Head of caudate nucleus (tissue), 42 donors: Measurements from ENCODE around the gene IL18RAP.

Experiments
- DNase-seq, 42 donors: peaks; one replicate each; pipeline versions ENCODE4 v3.0.0 to v3.0.0-alpha.2; 2020 to 2021; ENCODE audit warnings: mixed read lengths in 7 of 42
- intact Hi-C: fragments of 100-400 bp; cut with DNase I; formaldehyde crosslinking; loops from one replicate; pipeline ENCODE4 v1.15.0; 2022

IL18RAP gene

GRCh38 chr2:102442967-102443828 is 20.2 kb downstream of the IL18RAP start:
- intact Hi-C loops = loop anchor here (10.0 kb wide), 1 partner anchor 428 kb away; no protein-coding TSS in a partner anchor

DNA sequence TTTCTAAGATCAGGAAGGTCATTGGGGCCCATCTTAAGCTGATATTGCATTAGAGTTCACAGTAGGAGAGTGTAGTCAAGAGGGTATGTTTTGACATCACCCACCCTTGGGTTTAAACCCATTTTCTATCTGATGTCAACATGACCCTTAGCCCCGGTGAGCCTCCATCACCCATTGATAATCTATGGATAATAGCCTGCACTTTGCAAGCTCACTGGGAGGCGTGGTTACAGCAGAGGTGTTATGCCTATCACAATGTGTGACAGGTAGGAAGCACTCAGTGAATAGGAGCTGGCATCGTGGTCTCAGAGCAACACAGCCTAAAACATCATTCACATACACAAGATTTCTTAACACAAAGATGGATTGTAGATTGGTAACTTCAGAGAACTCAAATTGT is 21.3 kb downstream of the IL18RAP start:
- intact Hi-C loops = loop anchor here (10.0 kb wide), 1 partner anchor 429 kb away; no protein-coding TSS in a partner anchor

More at GRCh38 chr2:102442967-102443828, 20.2 kb downstream of the IL18RAP start:
- DNase-seq = peak in 20 of 42 donors; percentile 7 to 51 (median 28)

DNA sequence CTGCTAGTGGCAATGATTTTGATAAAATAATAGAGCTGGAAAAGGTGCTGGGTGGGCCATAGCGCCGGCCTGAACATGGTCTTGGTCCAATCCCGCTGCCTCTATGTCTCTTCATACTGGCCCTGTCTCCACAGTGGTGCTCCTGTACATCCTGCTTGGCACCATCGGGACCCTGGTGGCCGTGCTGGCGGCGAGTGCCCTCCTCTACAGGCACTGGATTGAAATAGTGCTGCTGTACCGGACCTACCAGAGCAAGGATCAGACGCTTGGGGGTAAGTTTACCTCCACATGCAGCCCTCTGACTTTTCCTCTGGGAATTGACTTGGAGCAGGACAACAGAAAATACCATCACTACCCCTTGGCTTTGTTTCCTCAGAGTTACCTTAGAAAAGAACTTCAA is 24.0 kb downstream of the IL18RAP start:
- intact Hi-C loops = loop anchor here (10.0 kb wide), 1 partner anchor 432 kb away; no protein-coding TSS in a partner anchor
- DNase-seq = no peak

More for the DNA sequence above, 21.3 kb downstream of the IL18RAP start:
- no peak for DNase-seq

DNA sequence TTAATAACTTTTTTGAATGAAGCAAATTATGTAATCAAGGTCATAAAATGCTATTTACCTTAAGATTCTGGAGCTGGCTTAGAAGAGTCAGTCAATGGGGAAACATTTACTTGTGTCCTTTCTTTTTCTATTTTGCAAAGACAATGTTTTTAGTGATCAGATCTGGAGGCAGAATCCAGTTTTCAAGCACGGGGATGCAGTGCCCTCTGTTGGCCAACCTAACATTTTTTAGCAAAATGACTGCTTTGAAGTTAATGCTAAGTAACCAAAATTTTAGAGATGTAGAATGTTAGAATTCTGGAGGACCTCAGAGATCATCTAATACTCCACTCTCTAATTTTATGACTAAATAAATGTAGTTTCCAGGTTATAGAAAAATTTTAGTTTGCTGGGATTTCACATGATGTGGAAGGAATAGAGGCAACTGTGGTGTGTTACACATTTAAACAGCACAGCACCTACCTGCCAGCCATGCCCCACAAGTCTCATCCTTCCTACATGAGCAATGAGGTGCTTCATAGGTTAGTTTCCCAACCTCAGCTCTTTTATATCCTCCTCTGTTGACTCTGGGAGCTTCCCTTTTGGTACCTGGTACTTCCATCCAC is 26.5 kb downstream of the IL18RAP start:
- intact Hi-C loops = loop anchor here (10.0 kb wide), 1 partner anchor 435 kb away; no protein-coding TSS in a partner anchor
- peak; percentile 20 to 76 (median 57) for DNase-seq

GRCh38 chr2:102451968-102452367 is 29.0 kb downstream of the IL18RAP start:
- intact Hi-C loops = no loop called here
- no peak for DNase-seq

GRCh38 chr2:102453501-102453900 is 30.5 kb downstream of the IL18RAP start:
- intact Hi-C loops = no loop called here
- DNase-seq = no peak

- intact Hi-C loops = no loop called here
- DNase-seq = no peak
Measured at GRCh38 chr2:102455061-102455670, 32.2 kb downstream of the IL18RAP start.

- intact Hi-C loops = no loop called here
- DNase-seq = no peak
Measured at GRCh38 chr2:102460467-102460866, 37.5 kb downstream of the IL18RAP start.

GRCh38 chr2:102461188-102461587 is 38.2 kb downstream of the IL18RAP start:
- intact Hi-C loops = no loop called here
- DNase-seq = no peak

DNA sequence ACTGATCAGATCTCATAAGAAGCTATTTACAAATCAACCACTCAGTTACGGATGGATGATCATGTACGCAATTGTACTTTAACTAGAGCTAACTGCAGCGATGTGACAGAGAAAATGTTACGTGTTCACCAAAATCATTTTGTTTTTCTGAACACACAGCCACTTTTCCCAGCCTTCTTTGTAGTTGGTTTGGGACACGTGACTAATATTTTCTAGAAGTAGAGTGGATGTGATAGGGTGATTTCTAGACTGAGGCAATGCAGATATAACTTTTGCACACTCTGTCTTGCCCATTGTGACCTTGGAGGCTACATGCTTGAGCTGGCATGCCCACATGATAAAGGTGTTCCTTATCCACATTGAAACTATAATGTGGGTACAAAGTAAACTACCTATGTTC is 40.2 kb downstream of the IL18RAP start:
- intact Hi-C loops = no loop called here

GRCh38 chr2:102470168-102470567 is 47.2 kb downstream of the IL18RAP start:
- DNase-seq = no peak
- intact Hi-C loops = loop anchor here (5.0 kb wide), 1 partner anchor 142 kb away; no protein-coding TSS in a partner anchor

More for the DNA sequence above, 40.2 kb downstream of the IL18RAP start:
- no peak for DNase-seq

DNA sequence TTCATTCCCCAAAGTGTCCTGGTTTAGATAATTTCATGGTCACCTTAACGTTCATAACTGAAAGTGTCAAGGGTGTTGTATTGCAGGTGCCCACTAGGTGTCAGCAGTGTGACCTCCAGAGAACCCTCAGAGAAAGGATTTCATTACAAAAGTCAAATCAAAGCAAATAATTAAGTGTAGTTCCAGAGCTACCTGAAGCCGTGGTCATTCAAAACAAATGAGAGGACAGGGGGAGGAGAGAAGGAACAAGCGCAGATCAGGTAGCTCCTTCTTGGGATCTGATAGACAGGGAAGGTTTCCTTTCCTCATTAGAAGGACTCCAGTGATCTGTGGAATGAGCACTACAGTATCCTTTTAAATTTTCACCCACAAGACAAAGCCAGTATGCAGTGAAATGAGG is 50.1 kb downstream of the IL18RAP start, which contains the start of gene SLC9A4:
TSS of gene SLC9A4 (plus strand) at position 207 of the 400 bp plus-strand sequence. CDS start 534 bp downstream, outside the sequence.
- peak in 41 of 42 donors; percentile 5 to 77 (median 53) for DNase-seq
- intact Hi-C loops = loop anchor here (5.0 kb wide), 1 partner anchor 139 kb away; no protein-coding TSS in a partner anchor

DNA sequence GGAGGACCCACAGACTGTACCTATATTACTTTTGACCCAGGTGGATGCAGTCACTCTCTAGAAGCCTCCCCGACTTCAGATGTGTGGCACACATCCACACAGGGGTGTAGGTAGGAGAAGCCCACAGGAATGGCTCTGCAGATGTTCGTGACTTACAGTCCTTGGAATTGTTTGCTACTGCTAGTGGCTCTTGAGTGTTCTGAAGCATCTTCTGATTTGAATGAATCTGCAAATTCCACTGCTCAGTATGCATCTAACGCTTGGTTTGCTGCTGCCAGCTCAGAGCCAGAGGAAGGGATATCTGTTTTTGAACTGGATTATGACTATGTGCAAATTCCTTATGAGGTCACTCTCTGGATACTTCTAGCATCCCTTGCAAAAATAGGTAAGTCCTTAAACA is 50.7 kb downstream of the IL18RAP start:
- intact Hi-C loops = loop anchor here (5.0 kb wide), 1 partner anchor 139 kb away; no protein-coding TSS in a partner anchor
- no peak for DNase-seq

GRCh38 chr2:102474785-102475184 is 51.8 kb downstream of the IL18RAP start:
- no peak for DNase-seq
- intact Hi-C loops = loop anchor here (5.0 kb wide), 1 partner anchor 138 kb away; no protein-coding TSS in a partner anchor

GRCh38 chr2:102478686-102479470 is 55.9 kb downstream of the IL18RAP start:
- DNase-seq = no peak
- intact Hi-C loops = no loop called here

- intact Hi-C loops = no loop called here
- DNase-seq = no peak
Measured at GRCh38 chr2:102480285-102481195, 57.6 kb downstream of the IL18RAP start.

- no peak for DNase-seq
- intact Hi-C loops = no loop called here
Measured at GRCh38 chr2:102481931-102482330, 59.0 kb downstream of the IL18RAP start.
